CD4-positive, alpha-beta T cell treated with Interferon alpha-2 for 1 hour (primary cell): ENCODE data around the gene FAM187B.
A peak's percentile ranks its signal among the peaks of the same experiment; 100 is the strongest.
"Not testable (repeated sequence)": the region's sequence is repeated elsewhere in the genome, so short reads cannot be mapped to it uniquely, and the experiment has no call there.

Source experiments
- DNase-seq, 2 donors: peaks; one replicate each; pipeline ENCODE4 v3.0.0-alpha.2; 2020 to 2022

Gene FAM187B

DNA sequence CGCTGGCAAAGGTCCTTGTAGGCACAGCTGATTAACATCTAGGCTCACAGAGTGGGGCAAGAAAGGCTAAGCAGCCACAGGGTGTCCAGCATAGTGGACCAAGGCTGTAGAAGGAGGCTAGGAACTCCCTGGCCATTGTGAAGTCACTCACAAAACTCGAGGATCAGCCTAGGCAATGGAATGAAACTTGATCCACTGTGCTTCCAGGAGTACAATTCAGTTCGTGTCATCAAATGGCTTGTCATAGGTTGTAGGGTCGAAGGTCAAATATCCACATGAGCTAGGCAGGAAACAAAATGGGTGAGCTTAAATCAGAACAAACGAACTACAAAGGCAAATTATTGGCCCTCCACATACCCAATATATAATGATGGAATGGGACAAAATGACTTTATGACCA is 4.4 kb upstream of the FAM187B start:
- no peak for DNase-seq

DNA sequence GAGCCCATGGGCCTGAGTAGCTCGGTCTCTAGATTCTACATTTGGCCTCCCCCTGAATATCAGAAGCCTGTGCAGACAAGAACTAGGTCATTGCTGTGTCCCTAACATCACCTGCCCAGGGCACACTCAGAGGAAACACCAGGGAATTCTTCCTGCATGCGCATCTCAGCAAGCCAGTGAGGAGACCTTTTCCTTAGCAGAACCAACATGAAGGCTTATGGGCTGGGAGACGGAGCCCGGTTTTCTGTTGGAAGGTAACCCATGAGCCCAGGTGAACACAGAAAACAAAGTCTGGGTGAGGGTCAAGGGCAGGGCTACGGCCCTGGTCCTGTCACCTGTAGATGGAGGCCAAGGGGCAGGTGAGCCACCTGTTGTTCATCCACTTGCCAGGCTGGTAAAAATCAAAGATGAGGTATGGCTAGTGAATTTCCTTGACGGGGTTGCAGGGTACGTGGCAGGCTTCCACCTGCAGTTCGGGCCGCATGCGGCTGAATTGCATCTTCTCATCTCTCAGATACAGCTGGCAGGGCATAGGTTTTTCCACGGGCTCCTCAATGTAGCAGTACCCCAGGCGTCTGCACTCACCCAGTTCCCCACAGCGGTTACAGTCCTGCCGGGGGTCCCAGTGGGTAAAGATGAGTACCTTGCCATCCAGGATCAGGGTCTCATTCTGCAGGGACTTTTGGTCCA is 3.6 kb upstream of the FAM187B start:
- DNase-seq = no peak

- no peak for DNase-seq
Observed at GRCh38 chr19:35229601-35230000, 1.1 kb upstream of the FAM187B start.

DNA sequence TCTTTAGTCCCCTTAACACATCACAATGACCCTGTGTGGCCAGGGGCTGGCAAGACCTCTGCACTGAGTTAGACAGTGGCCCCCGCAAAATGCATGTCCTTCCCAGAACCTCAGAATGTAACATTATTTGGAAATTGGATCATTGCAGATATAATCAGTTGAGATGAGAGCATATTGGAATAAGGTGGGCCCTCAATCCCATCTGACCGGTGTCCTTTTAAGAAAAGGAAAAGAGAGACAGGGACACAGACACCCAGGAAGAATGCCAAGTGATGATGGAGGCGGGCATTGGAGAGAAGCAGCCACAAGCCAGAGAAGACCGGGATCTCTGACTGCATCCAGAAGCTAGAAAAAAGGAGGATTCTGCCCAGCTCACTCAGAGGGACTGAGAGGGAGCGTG is 1.8 kb downstream of the FAM187B start:
- no peak for DNase-seq

- no peak for DNase-seq
Observed at GRCh38 chr19:35225951-35226350, 2.6 kb downstream of the FAM187B start.

DNA sequence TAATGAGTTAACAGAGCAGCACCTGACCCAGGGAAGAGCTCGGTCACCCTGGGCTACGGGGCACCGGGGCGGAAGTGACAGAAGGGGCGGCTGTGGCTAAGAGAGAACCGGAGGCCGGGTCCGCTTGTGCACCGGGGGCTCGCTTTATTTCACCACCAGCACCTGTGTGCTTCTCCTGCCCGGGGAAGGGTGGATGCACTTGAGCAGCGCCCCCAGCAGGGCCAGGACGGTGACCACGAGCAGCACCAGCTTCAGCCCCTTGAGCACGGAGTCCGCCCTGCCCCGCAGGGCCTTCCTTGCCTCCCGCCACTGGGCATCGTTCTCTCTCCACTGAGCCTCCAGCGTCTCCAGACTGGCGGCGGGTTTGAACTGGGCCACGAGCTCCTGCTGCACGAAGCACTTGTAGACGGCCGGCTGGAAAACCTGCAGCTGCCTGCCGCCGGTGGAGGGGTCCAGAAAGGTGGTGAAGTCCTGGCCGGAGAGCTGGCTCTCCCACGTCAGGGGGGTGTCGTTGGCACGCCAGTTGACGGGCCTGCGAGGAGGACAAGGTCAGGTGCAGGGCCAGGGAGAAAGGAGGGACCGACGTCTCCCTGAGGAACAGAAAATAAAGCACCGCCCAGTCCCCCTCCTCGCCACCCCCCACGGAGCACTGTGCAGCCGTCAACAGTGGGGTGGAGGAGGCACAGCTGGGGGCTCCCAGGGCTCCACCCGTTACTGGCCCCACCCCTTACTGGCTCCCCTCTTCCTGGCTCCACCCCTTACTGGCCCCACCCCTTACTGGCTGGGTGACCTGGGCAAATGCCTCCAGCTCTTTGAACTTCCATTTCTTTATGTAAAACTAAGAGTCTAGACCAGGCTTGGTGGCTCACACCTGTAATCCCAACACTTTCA is 3.6 kb downstream of the FAM187B start:
- peak in 1 of 2 donors; percentile 33 for DNase-seq

DNA sequence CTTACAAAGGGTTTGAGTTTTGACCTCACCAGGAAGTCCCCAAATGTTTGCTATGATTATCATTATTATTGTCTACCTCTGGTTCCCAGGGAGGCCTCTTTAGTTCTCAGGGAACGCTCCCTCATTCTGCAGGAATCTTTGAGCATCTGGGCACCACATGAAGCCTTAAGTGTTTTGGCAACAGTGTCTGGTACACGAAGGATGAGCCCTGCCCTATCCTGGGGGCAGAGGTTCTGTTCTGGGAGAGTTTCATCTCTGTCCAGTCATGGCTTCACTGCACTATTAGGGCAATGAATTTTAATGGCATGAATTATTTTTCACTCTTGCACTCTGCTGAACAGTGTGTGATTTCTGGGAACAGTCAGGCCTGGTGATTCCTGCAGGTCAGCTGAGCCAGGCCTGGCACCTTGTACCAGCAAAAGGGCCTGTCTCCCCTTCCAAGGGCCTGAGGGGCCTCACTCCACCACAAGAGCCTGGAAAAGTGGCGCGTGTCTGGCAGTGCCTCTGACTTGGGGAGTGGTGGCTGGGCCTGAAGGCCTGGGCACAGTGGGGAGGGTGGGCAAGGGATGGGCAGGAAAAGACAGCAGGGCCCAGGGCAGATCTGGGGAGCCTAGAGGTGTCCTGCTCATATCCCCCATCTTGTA is 4.6 kb downstream of the FAM187B start:
- no peak for DNase-seq

GRCh38 chr19:35223084-35223790 is 5.3 kb downstream of the FAM187B start:
- no peak for DNase-seq

DNA sequence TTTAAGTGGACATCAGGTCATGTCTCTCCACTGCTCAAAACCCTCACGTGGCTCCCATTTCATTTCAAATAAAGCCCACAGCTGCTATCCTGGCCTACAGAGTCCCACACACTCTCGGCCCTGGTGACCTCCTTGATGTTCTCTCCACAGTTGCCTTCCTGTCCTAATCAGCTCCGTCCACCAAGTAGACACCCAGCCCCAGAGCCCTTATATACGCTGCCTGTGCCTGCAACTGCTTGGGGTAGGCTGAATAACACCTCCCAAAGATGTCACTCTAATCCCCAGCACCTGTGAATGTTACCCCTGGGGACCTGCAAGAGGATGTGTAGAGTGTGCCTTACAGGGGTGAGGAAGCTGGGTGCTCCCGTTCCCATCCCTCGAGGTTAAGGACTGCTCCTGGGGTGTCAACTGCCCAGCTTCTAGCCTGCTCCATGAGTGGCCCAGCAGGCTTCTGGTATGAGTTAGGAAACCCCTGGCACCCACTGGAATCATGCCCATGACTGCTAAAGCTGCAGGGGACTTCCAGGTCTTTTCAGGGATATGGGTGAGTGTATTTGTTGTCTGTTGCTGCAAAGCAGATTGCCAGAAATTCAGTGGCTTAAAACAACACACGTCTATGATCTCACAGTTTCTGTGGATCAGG is 6.0 kb downstream of the FAM187B start:
- DNase-seq = no peak

GRCh38 chr19:35220973-35221590 is 7.5 kb downstream of the FAM187B start:
- not testable (repeated sequence) for DNase-seq

DNA sequence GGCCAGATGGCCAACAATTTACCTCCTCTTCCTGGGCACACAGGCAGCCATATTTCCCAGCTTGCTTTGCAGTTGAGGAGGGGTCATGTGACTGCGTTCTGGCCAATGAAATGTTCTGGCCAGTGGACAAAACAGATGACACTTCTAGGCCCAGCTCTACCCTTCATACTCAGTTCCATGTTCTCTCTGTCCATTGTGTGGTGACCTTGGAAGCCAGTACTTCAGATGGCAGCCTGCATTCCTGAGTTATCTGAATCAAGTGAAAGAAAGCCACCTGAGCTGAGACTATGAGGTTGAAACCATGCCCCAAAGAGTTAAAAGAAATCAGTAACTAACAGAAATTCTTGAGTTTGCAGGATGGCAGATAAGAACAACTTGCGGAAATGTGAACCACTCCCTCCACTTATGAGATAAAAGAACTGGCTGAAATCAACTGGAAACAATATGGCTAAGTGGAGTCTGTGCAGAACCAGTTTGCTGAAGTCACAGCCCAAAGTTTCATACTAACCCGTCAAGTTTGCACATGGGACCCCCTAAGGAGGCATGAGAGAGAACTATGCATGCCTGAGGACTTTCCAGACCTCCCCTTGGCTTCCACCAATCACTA is 8.1 kb downstream of the FAM187B start:
- DNase-seq = no peak

DNA sequence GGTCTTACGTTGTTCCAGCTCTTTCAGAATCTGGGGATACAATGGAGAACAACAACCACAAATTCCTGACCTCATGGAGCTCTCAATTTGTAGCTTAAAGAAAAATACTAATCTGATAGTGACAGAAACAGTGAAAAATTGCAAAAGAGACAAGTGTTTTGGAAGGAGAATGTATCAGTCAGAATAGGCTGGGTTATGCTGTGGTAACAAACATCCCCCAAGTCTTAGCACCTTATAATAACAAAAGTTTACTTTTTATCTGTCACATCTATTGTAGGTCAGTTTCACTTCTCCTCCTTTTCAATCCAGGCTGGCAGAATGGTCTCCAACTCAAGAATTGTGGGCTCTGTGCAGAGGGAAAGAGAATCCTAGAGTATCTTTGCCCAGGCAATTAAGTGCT is 9.5 kb downstream of the FAM187B start:
- DNase-seq = no peak

DNA sequence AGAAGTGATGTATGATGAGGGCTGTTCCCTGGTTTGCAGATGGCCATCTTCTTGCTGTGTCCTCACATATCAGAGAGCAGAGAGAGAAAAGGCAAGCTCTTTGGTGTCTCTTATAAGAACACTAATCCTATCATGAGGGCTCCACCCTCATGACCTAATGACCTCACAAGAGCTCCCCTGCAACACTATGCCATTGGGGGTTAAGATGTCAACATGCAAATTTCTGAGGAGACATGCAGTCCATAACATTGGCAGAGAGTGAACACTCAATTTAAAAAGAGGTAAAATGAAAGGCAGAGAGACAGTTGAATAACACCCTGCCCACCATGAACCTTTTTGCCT is 10.9 kb downstream of the FAM187B start:
- DNase-seq = no peak

DNA sequence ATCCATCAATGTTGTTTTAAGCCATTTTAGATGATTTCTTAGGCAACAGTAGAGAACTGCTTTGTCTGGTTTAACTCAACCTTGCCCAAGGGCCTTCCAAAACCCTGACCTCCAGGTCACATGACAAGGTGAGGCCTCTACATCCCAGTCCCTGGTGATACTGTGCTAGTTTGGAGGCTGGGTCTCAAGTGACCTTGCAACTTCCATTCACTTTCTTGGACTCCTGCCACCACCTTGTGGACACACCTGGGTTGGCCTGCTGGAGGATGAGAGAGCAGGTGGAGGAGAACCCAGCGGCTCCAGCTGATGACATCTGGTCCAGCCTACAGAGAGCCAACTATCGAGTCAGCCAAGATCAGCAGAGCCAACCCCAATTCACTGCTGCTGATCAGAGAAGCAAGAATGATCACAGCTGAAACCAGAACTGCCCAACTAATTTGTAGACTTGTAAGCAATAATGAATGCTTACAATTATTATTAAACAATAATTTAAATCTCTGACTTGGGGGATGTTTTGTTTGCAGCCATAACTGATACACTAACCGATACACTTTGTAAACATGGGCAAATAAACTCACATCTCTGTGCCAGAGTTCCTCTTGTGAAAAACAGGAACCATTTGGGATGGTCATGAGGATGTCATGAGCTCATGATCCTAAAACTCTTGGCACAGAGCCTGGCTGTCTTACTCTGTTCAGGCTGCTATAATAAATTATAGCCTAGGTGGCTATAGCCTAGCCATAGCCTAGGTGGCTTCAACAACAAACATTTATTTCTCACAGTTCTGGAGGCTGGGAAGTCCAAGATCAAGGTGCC is 11.5 kb downstream of the FAM187B start:
- DNase-seq = peak; percentile 54 to 71

- no peak for DNase-seq
Observed at GRCh38 chr19:35216016-35216832, 12.3 kb downstream of the FAM187B start.

DNA sequence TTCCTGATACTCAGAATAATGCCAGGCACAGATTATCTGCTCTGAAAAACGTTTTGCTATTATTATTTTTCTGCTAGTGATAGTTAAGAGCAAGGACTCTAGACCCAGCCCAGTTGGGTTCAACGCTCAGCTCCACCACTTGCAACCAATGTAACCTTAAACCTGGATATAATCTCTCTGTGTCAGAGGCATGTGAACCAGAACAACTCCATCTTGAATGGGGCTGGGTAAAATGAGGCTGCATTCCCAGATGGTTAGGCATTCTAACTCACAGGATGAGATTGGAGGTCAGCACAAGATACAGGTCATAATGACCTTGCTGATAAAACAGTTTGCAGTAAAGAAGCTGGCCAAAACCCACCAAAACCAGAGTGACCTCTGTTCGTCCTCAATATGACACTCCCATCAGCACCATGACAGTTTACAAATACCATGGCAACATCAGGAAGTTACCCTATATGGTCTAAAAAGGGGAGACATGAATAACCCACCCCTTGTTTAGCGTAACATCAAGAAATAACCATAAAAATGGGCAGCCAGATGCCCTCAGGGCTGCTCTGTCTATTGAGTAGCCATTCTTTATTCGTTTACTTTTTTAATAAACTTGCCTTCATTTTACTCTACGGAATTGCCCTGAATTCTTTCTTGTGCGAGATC is 13.6 kb downstream of the FAM187B start:
- no peak for DNase-seq

DNA sequence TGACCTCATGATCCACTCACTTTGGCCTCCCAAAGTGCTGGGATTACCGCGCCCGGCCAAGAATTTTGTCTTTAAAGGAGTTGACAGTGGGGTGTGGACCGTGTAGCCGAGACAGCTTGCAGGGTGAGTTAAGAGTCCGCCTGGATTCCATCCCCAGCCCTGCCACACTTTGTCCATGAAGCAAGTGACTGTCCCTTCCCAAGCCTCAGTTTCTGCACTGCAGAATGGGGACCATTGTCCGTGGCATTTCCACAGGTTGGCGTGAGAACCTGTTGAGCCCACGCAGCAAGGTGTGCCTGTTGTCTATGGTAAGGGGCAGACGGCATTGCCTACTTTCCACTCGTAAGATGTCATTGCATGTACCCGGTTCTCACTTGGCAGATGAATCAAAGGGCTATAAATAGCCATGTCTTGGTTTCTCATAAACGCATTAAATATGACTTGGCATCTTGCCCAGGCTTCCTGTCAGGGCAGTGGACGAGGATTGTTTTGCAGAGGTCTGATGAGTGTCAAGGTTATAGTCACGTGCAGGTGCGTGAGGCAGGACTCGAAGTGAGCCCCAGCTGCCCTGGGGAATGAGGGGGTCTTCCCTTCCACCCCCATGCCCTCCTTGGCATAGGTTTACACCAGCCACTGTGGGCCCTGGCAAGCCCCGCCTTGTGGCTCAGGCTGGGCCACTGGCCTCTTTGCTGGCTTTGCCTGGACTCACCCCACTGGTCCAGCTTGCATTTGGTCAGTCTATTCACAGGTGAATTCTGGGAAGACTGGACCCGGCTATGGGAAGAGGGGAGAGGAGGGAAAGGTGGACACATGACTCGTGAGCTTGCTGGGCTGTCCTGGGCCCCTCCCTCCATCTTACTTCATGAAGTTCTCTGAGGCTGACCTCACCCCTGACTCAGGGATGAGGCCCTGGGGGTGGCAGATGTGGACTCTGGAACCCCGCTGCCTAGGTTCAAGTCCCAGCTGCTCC is 14.6 kb downstream of the FAM187B start:
- DNase-seq = peak; percentile 92 to 96

DNA sequence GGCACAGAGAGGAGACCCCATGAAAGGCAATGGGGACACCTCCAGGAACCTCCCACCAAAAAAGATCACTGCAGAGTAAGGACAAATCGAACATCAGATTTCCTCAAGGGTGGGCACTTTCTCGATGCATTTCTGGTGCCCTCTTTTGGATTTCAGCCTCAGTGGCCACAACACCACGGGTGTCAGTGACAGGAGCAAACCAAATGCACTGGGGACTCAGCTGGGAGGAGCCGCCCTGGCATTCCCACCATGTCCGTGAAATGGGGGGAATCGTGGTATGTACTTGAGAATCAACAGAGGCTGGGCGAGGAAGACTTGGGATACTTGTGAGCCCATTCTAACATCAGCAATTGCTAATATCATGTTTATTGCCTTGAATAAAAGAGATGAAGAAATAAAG is 16.3 kb downstream of the FAM187B start:
- DNase-seq = no peak
